Osteoblast (primary cell): ENCODE measurements around the gene TRAPPC8. TPM values are rescaled to one million over a fixed set of nuclear protein-coding genes. Genes with fewer than 3 reads are reported as not detected.
"Not testable (repeated sequence)": the region's sequence is repeated elsewhere in the genome, so short reads cannot be mapped to it uniquely, and the experiment has no call there.

Source experiments
- DNase-seq: peaks from one replicate; pipeline ENCODE4 v3.0.0; 2011; ENCODE audit warnings: low spot score, mixed read lengths; ENCODE audit not compliant: insufficient read length; ENCODE audit errors: missing footprints
- H2AFZ ChIP-seq: 2 replicates; pipeline ENCODE4 v1.6.0; 2011; ENCODE audit warnings: mild to moderate bottlenecking, low read length
- H3K27ac ChIP-seq: 2 replicates; pipeline ENCODE4 v1.5.1; 2011; ENCODE audit warnings: mild to moderate bottlenecking, low read depth, low read length, moderate library complexity
- H3K27me3 ChIP-seq: 2 replicates; pipeline ENCODE4 v1.6.0; 2012; ENCODE audit warnings: mild to moderate bottlenecking, control low read depth, inconsistent platforms, low read length, moderate library complexity; ENCODE audit not compliant: insufficient read depth
- H3K36me3 ChIP-seq: 2 replicates; pipeline ENCODE4 v1.5.1; 2011; ENCODE audit warnings: mild to moderate bottlenecking, low read length, control low read depth, moderate library complexity; ENCODE audit not compliant: insufficient read depth
- H3K4me1 ChIP-seq: 2 replicates; pipeline ENCODE4 v1.5.1; 2011; ENCODE audit warnings: mild to moderate bottlenecking, low read length, control low read depth, moderate library complexity; ENCODE audit not compliant: insufficient read depth
- H3K4me2 ChIP-seq: 2 replicates; pipeline ENCODE4 v1.6.0; 2011; ENCODE audit warnings: mild to moderate bottlenecking, low read length; ENCODE audit not compliant: insufficient read depth
- H3K4me3 ChIP-seq: fragments of 200-600 bp; sonication (generic); 3 replicates; pipeline ENCODE4 v1.5.1; 2012; ENCODE audit warnings: mild to moderate bottlenecking, low read length, inconsistent platforms; ENCODE audit not compliant: insufficient read depth
- H3K79me2 ChIP-seq: 2 replicates; pipeline ENCODE4 v1.6.0; 2012; ENCODE audit warnings: mild to moderate bottlenecking, low read length, control low read depth, inconsistent platforms; ENCODE audit not compliant: insufficient read depth
- H3K9me3 ChIP-seq: 2 replicates; pipeline ENCODE4 v1.5.1; 2011; ENCODE audit warnings: low read depth, low read length, control low read depth
- H4K20me1 ChIP-seq: 2 replicates; pipeline ENCODE4 v1.6.0; 2012; ENCODE audit warnings: mild to moderate bottlenecking, low read length, control low read depth; ENCODE audit not compliant: insufficient read depth
- total RNA-seq: library from RNA; depleted of rRNA; stranded (reverse); fragments of >200 nt; gene quantifications from 2 replicates; pipeline ENCODE4 v1.2.3, GENCODE V29; 2012
- TF ChIP-seq, protein P1 (sequence below): IDR thresholded peaks from 2 replicates; pipeline ENCODE4 v1.5.1; 2011; ENCODE audit warnings: mild to moderate bottlenecking, low read depth, low read length, moderate library complexity; ENCODE audit errors: extremely low read depth

The TRAPPC8 gene
- total RNA-seq, 1 donor: 47.0 TPM

DNA sequence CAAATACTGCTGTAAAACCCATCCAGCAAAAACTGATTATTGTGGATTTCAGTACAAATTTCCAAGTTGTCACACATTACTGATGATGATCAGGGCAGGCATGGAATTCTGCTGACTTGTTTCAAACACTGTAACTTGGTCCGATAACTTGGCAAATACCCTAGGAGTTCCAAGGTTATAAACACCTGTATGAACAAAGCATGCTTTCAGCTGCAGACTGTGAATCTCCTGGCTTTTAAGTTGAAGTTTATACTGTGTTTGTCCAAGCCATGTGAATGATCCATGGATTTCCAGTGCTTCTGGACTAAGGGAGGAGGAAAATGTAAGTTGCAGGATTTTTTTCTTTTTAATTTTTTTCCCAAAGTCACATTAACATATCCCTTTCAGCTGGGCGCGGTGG, 112.2 kb downstream of the TRAPPC8 start:
- DNase-seq: no peak
- TF ChIP-seq, protein P1, sequence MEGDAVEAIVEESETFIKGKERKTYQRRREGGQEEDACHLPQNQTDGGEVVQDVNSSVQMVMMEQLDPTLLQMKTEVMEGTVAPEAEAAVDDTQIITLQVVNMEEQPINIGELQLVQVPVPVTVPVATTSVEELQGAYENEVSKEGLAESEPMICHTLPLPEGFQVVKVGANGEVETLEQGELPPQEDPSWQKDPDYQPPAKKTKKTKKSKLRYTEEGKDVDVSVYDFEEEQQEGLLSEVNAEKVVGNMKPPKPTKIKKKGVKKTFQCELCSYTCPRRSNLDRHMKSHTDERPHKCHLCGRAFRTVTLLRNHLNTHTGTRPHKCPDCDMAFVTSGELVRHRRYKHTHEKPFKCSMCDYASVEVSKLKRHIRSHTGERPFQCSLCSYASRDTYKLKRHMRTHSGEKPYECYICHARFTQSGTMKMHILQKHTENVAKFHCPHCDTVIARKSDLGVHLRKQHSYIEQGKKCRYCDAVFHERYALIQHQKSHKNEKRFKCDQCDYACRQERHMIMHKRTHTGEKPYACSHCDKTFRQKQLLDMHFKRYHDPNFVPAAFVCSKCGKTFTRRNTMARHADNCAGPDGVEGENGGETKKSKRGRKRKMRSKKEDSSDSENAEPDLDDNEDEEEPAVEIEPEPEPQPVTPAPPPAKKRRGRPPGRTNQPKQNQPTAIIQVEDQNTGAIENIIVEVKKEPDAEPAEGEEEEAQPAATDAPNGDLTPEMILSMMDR: no peak
- Histone ChIP-seq H3K4me2 (no peak overlapping the region), H3K27ac (no peak overlapping the region), H3K9me3 (no peaks in the 10 kb centered on the region), H2AFZ (no peak overlapping the region), H3K36me3 (peaks cover 7% of the 10 kb centered on the region), H3K4me3 (no peak overlapping the region), H3K79me2 (no peaks in the 10 kb centered on the region), H4K20me1 (no peaks in the 10 kb centered on the region), H3K27me3 (no peaks in the 10 kb centered on the region), H3K4me1 (peaks cover 6% of the 10 kb centered on the region)

DNA sequence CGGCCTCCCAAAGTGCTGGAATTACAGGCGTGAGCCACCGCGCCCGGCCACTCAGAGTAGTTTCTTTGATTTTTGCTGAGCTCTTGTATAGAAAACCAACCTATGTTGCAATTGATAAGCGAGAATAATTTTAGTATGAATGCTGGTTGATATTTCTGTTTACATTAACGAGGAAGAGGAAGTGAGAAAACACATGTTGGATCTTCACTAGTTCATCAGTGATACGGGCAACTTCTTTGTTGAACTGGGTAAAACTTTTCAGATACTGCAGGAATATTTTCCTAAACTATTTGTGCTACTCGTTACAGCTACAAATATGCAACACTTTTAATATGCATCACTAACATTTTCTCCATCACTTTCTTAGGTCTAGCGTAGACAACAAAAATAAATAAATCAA, 114.3 kb downstream of the TRAPPC8 start:
- DNase-seq: no peak
- peaks cover 5% of the 10 kb centered on the region for H3K36me3 ChIP-seq

DNA sequence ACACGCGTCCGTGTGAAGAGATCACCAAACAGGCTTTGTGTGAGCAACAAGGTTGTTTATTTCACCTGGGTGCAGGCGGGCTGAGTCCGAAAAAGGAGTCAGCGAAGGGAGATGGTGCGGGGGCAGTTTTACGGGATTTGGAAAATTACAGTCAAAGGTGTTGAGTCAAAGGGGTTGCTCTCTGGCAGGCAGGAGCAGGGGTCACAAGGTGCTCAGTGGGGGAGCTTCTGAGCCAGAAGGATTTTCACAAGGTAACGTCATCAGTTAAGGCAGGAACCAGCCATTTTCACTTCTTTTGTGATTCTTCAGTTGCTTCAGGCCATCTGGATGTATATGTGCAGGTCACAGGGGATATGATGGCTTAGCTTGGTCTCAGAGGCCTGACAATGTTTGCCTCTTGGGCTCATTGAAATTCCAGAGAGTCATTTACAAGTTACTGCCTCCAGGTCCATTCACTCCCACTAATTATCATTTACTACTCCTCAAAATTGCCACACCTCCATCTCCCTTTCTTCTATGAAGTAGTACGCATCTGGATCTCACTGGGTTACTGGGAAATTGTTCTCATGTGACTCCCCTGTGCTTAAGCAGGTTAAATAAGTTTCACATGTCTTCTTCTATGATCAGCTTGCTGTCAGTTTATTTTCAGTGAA, 116.1 kb downstream of the TRAPPC8 start:
- not testable (repeated sequence) for H3K79me2 ChIP-seq, H3K4me3 ChIP-seq, H4K20me1 ChIP-seq, H3K9me3 ChIP-seq, H3K27ac ChIP-seq, H3K36me3 ChIP-seq, H3K4me2 ChIP-seq, H3K4me1 ChIP-seq, DNase-seq, H2AFZ ChIP-seq, H3K27me3 ChIP-seq

More for the DNA sequence above, 114.3 kb downstream of the TRAPPC8 start:
- no peaks in the 10 kb centered on the region for H3K79me2 ChIP-seq
- TF ChIP-seq, protein P1: no peak
- H3K27me3 ChIP-seq: no peaks in the 10 kb centered on the region
- H3K9me3 ChIP-seq: no peaks in the 10 kb centered on the region
- H2AFZ ChIP-seq: no peak overlapping the region
- H3K4me1 ChIP-seq: no peaks in the 10 kb centered on the region
- H3K4me2 ChIP-seq: no peak overlapping the region
- H3K27ac ChIP-seq: no peak overlapping the region
- no peak overlapping the region for H3K4me3 ChIP-seq
- no peaks in the 10 kb centered on the region for H4K20me1 ChIP-seq

DNA sequence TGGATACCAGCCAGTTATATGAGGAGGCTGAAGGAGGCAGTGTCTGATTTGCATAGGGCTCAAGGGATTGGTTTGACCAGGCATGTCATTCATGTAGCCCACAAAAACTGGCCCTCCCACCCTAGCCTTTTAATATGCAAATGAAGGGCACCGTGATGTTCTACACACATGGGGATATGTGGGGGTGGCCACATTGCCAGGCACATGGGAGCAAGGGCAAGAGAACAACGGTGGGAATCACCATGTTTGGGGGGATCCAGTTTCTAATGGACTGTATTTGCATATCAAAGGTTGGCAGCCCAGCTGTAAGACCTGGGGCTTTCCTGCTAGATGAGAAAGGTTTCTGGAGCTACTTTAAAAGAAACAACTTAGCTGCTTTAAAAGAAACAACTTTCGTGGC, 117.2 kb downstream of the TRAPPC8 start:
- no peaks in the 10 kb centered on the region for H4K20me1 ChIP-seq
- H3K27me3 ChIP-seq: no peaks in the 10 kb centered on the region
- no peak overlapping the region for H3K4me2 ChIP-seq
- no peak overlapping the region for H3K27ac ChIP-seq
- TF ChIP-seq, protein P1: no peak
- DNase-seq: no peak
- H3K79me2 ChIP-seq: no peaks in the 10 kb centered on the region
- no peak overlapping the region for H3K4me3 ChIP-seq
- no peaks in the 10 kb centered on the region for H3K4me1 ChIP-seq
- no peaks in the 10 kb centered on the region for H3K9me3 ChIP-seq
- peaks cover 3% of the 10 kb centered on the region for H3K36me3 ChIP-seq
- H2AFZ ChIP-seq: no peak overlapping the region
